Subcutaneous preadipocyte (primary cell): Measurements from ENCODE around the gene SLC27A3. TPM values are rescaled to one million over a fixed set of nuclear protein-coding genes. Genes with fewer than 3 reads are reported as not detected.

Experiments
- small RNA-seq: library from RNA; depleted of rRNA; stranded (forward); fragments of <200 nt; gene quantifications from one replicate; pipeline ENCODE3, GENCODE V24; 2012
- total RNA-seq: library from RNA; depleted of rRNA; stranded (reverse); fragments of >200 nt; gene quantifications from 2 replicates; pipeline ENCODE4 v1.2.3, GENCODE V29; 2012

SLC27A3 gene
- total RNA-seq, result 14.3 and 19.4 TPM in 2 replicates

GRCh38 chr1:153774780-153775457, at the start of gene SLC27A3:
Gene SLC27A3, plus strand, starts transcription at chr1:153775407. Its CDS starts 91 bp downstream, at chr1:153775498.

GRCh38 chr1:153727463-153728304, 47.5 kb upstream of the SLC27A3 start, which contains the start of gene INTS3:
Gene INTS3, plus strand, starts transcription at chr1:153728050. Its CDS starts 585 bp downstream, at chr1:153728635.

Small RNA genes lying within 50 kb of the gene (small RNA-seq; reads per million reads assigned to genes)
- gene RF00019, result not detected

Other genes starting within 250 kb of the SLC27A3 start
- gene S100A6, start 239.4 kb upstream of the SLC27A3 start, total RNA-seq, result 1,114 and 1,653 TPM in 2 replicates
- gene S100A5, start 234.5 kb upstream of the SLC27A3 start, total RNA-seq, result 0.37 and 0.39 TPM in 2 replicates
- 432 and 695 TPM in 2 replicates for gene S100A4, start 229.6 kb upstream of the SLC27A3 start, total RNA-seq
- gene S100A3, start 226.1 kb upstream of the SLC27A3 start, total RNA-seq, result 18.6 and 22.0 TPM in 2 replicates
- 1.5 and 1.6 TPM in 2 replicates for gene S100A2, start 209.6 kb upstream of the SLC27A3 start, total RNA-seq
- 537 and 634 TPM in 2 replicates for gene S100A16, start 162.3 kb upstream of the SLC27A3 start, total RNA-seq
- 0.39 and 0.73 TPM in 2 replicates for gene S100A14, start 159.1 kb upstream of the SLC27A3 start, total RNA-seq
- gene S100A13, start 147.9 kb upstream of the SLC27A3 start, total RNA-seq, result 75.7 and 148 TPM in 2 replicates
- not detected in 2 replicates for gene S100A1, start 147.0 kb upstream of the SLC27A3 start, total RNA-seq
- 33.1 and 46.3 TPM in 2 replicates for gene CHTOP, start 141.3 kb upstream of the SLC27A3 start, total RNA-seq
- gene SNAPIN, start 116.7 kb upstream of the SLC27A3 start, total RNA-seq, result 45.6 and 50.6 TPM in 2 replicates
- 162 and 184 TPM in 2 replicates for gene ILF2, start 104.4 kb upstream of the SLC27A3 start, total RNA-seq
- 6.2 and 6.3 TPM in 2 replicates for gene NPR1, start 96.7 kb upstream of the SLC27A3 start, total RNA-seq
- gene INTS3, start 47.4 kb upstream of the SLC27A3 start, total RNA-seq, result 40.4 and 53.8 TPM in 2 replicates
- gene GATAD2B, start 147.6 kb downstream of the SLC27A3 start, total RNA-seq, result 5.9 and 8.6 TPM in 2 replicates
- gene DENND4B, start 171.3 kb downstream of the SLC27A3 start, total RNA-seq, result 22.0 and 27.0 TPM in 2 replicates
- gene CRTC2, start 183.2 kb downstream of the SLC27A3 start, total RNA-seq, result 5.9 and 7.6 TPM in 2 replicates
- 62.2 and 64.7 TPM in 2 replicates for gene SLC39A1, start 188.1 kb downstream of the SLC27A3 start, total RNA-seq
- gene CREB3L4, start 192.5 kb downstream of the SLC27A3 start, total RNA-seq, result 8.8 and 11.1 TPM in 2 replicates
- gene JTB, start 202.3 kb downstream of the SLC27A3 start, total RNA-seq, result 73.5 and 80.2 TPM in 2 replicates
- gene RAB13, start 210.9 kb downstream of the SLC27A3 start, total RNA-seq, result 67.4 and 82.3 TPM in 2 replicates
- gene RPS27, start 215.4 kb downstream of the SLC27A3 start, total RNA-seq, result 1,352 and 2,599 TPM in 2 replicates